ENCODE data around the gene SLC46A1.

The SLC46A1 gene

GRCh38 chr17:28357061-28357900 is 48.7 kb downstream of the SLC46A1 start, which contains the start of gene POLDIP2:
Gene POLDIP2, minus strand, starts transcription at chr17:28357527. Its CDS starts 79 bp downstream, at chr17:28357448.
- DNase-seq (peak; percentile 96), ATAC-seq (ENCODE audit: insufficient read depth, low read depth) (peak; percentile 99)
- Histone ChIP-seq H2AFZ (ENCODE audit: low read depth, low read length) (peak within 1 kb of the TSS; percentile 94), H3K4me1 (ENCODE audit: insufficient read depth, low read length) (peaks cover 35% of the 10 kb centered on the region), H3K27ac (ENCODE audit: low read length) (peak within 1 kb of the TSS; percentile 73), H3K9me3 (ENCODE audit: insufficient read depth, low read length, severe bottlenecking) (no peaks in the 10 kb centered on the region), H4K20me1 (ENCODE audit: insufficient read depth, low read length) (no peaks in the 10 kb centered on the region), H3K4me3 (ENCODE audit: low read depth in 1 of 2, low read length in 2 of 2) (peak within 1 kb of the TSS; percentile 82 to 91), H3K9ac (ENCODE audit: low read depth, low read length) (peak within 1 kb of the TSS; percentile 91), H3K4me2 (ENCODE audit: insufficient read depth, low read length) (peak within 1 kb of the TSS; percentile 88), H3K36me3 (ENCODE audit: insufficient read depth, low read length) (peaks cover 59% of the 10 kb centered on the region), H3K79me2 (ENCODE audit: insufficient read depth, low read length) (peaks cover 38% of the 10 kb centered on the region), H3K27me3 (ENCODE audit: insufficient read depth, low read length, poor library complexity) (no peaks in the 10 kb centered on the region)
- no peak for TF ChIP-seq CTCF (IDR thresholded peaks at IDR 0.05; ENCODE audit: borderline replicate concordance, extremely low read depth, low read length, poor library complexity, severe bottlenecking)
- no peak for TF ChIP-seq EZH2 (IDR thresholded peaks at IDR 0.05; ENCODE audit: borderline replicate concordance, low read depth, low read length, severe bottlenecking)

DNA sequence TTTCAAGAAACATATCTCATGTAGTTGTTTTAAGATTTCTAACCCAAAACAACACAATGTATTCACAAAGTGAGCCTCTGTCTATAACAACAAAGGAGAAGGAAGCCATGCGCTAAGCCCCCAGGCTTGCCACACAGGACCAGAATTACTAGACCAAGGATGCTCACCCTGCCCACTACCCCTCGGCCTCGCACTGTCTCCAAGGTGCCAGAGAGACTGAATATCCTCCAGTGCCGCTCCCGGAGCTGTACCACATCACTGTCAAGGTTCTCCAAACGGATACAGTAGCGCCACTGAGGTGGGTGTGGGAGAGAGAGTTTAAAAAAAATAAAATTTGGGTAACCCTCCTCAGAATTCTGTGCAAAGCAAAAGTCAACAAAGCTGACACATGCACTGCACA is 55.7 kb downstream of the SLC46A1 start:
- no peak overlapping the region for H3K27ac ChIP-seq (ENCODE audit: low read length)
- H2AFZ ChIP-seq (ENCODE audit: low read depth, low read length) = no peak overlapping the region
- TF ChIP-seq CTCF (IDR thresholded peaks at IDR 0.05; ENCODE audit: borderline replicate concordance, extremely low read depth, low read length, poor library complexity, severe bottlenecking) (no peak), EZH2 (IDR thresholded peaks at IDR 0.05; ENCODE audit: borderline replicate concordance, low read depth, low read length, severe bottlenecking) (no peak)
- H3K36me3 ChIP-seq (ENCODE audit: insufficient read depth, low read length) = peaks cover 94% of the 10 kb centered on the region
- no peaks in the 10 kb centered on the region for H3K9me3 ChIP-seq (ENCODE audit: insufficient read depth, low read length, severe bottlenecking)
- peaks cover 4% of the 10 kb centered on the region; the same call in 1 of the 2 replicates for H3K4me1 ChIP-seq (ENCODE audit: insufficient read depth, low read length)
- ATAC-seq (ENCODE audit: insufficient read depth, low read depth) = no peak
- peaks cover 15% of the 10 kb centered on the region; the same call in 1 of the 2 replicates for H4K20me1 ChIP-seq (ENCODE audit: insufficient read depth, low read length)
- H3K79me2 ChIP-seq (ENCODE audit: insufficient read depth, low read length) = peaks cover 1% of the 10 kb centered on the region; the same call in 1 of the 2 replicates
- no peak overlapping the region for H3K4me3 ChIP-seq (ENCODE audit: low read depth in 1 of 2, low read length in 2 of 2)
- no peaks in the 10 kb centered on the region for H3K27me3 ChIP-seq (ENCODE audit: insufficient read depth, low read length, poor library complexity)
- no peak overlapping the region for H3K9ac ChIP-seq (ENCODE audit: low read depth, low read length)
- no peak for DNase-seq
- no peak overlapping the region for H3K4me2 ChIP-seq (ENCODE audit: insufficient read depth, low read length)

- Histone ChIP-seq H3K9me3 (ENCODE audit: insufficient read depth, low read length, severe bottlenecking) (no peaks in the 10 kb centered on the region), H3K27me3 (ENCODE audit: insufficient read depth, low read length, poor library complexity) (no peaks in the 10 kb centered on the region), H3K4me2 (ENCODE audit: insufficient read depth, low read length) (no peak overlapping the region), H2AFZ (ENCODE audit: low read depth, low read length) (no peak overlapping the region), H3K9ac (ENCODE audit: low read depth, low read length) (no peak overlapping the region), H3K4me3 (ENCODE audit: low read depth in 1 of 2, low read length in 2 of 2) (no peak overlapping the region), H3K79me2 (ENCODE audit: insufficient read depth, low read length) (no peaks in the 10 kb centered on the region; the same call in 1 of the 2 replicates), H4K20me1 (ENCODE audit: insufficient read depth, low read length) (peaks cover 15% of the 10 kb centered on the region; the same call in 1 of the 2 replicates), H3K4me1 (ENCODE audit: insufficient read depth, low read length) (no peaks in the 10 kb centered on the region), H3K27ac (ENCODE audit: low read length) (no peak overlapping the region), H3K36me3 (ENCODE audit: insufficient read depth, low read length) (peaks cover 93% of the 10 kb centered on the region)
- no peak for ATAC-seq (ENCODE audit: insufficient read depth, low read depth)
- TF ChIP-seq EZH2 (IDR thresholded peaks at IDR 0.05; ENCODE audit: borderline replicate concordance, low read depth, low read length, severe bottlenecking) (no peak), CTCF (IDR thresholded peaks at IDR 0.05; ENCODE audit: borderline replicate concordance, extremely low read depth, low read length, poor library complexity, severe bottlenecking) (no peak)
- no peak for DNase-seq
Observed at GRCh38 chr17:28348979-28349378, 57.0 kb downstream of the SLC46A1 start.
